ENCODE results near the gene GNA15. TPM values are rescaled to one million over a fixed set of nuclear protein-coding genes. Genes with fewer than 3 reads are reported as not detected.

GNA15 gene
- total RNA-seq, 4 donors from 2014 or later: 5.3 to 18.5 (median 8.4) TPM

- TF ChIP-seq CTCF (IDR thresholded peaks at IDR 0.05; ENCODE audit: low read depth): no peak
Measured at GRCh38 chr19:3110126-3110825, 25.6 kb upstream of the GNA15 start.

- no peak for TF ChIP-seq CTCF (IDR thresholded peaks at IDR 0.05; ENCODE audit: low read depth)
Measured at GRCh38 chr19:3111586-3112247, 24.1 kb upstream of the GNA15 start.

- no peak for TF ChIP-seq CTCF (IDR thresholded peaks at IDR 0.05; ENCODE audit: low read depth)
Measured at GRCh38 chr19:3112375-3113099, 23.3 kb upstream of the GNA15 start.

- TF ChIP-seq CTCF (IDR thresholded peaks at IDR 0.05; ENCODE audit: low read depth): no peak
Measured at GRCh38 chr19:3113100-3114017, 22.5 kb upstream of the GNA15 start.

GRCh38 chr19:3114018-3114726 lies 21.7 kb upstream of the GNA15 start:
- no peak for TF ChIP-seq CTCF (IDR thresholded peaks at IDR 0.05; ENCODE audit: low read depth)

GRCh38 chr19:3114811-3115210 lies 21.0 kb upstream of the GNA15 start:
- TF ChIP-seq CTCF (IDR thresholded peaks at IDR 0.05; ENCODE audit: low read depth): no peak
